Ovary (tissue), 9 donors: Measurements from ENCODE around the gene CELF1. TPM values are rescaled to one million over a fixed set of nuclear protein-coding genes. Genes with fewer than 3 reads are reported as not detected.

Experiments
- DNase-seq, 5 donors: peaks; one replicate each; pipeline ENCODE4 v3.0.0-alpha.2; 2019 to 2020
- H3K27ac ChIP-seq, 2 donors: fragments of 200-600 bp; one replicate each; pipeline versions ENCODE4 v1.5.1 to v1.8.0; 2019 to 2022
- H3K27me3 ChIP-seq: fragments of 200-600 bp; one replicate; pipeline ENCODE4 v1.8.0; 2022
- H3K36me3 ChIP-seq: fragments of 200-600 bp; sonication (generic); one replicate; pipeline ENCODE4 v1.5.1; 2019
- H3K4me1 ChIP-seq: one replicate; pipeline ENCODE4 v1.8.1; 2013; ENCODE audit warnings: mild to moderate bottlenecking, moderate library complexity; ENCODE audit not compliant: insufficient read depth
- H3K4me3 ChIP-seq: fragments of 200-600 bp; sonication (generic); one replicate; pipeline ENCODE4 v1.5.1; 2017
- H3K9me3 ChIP-seq, 2 donors: fragments of 200-600 bp in 1 of 2; sonication (generic) in 1 of 2; one replicate each; pipeline versions ENCODE4 v1.5.1 to v1.8.1; 2013 to 2019; ENCODE audit warnings: mild to moderate bottlenecking in 1 of 2, moderate library complexity in 1 of 2
- EP300 ChIP-seq: sonication (generic); formaldehyde crosslinking; IDR thresholded peaks from one replicate; pipeline ENCODE4 v1.6.1; 2017; ENCODE audit warnings: antibody characterized with exemption
- POLR2A ChIP-seq: fragments of 450-650 bp; IDR thresholded peaks from one replicate; pipeline ENCODE4 v1.6.1; 2017; ENCODE audit warnings: antibody characterized with exemption, mild to moderate bottlenecking, moderate library complexity
- WGBS, 3 donors: extraction: QIAGEN DNeasy Blood & Tissue Kit in 1 of 3; methylation state at CpG; one replicate each; pipeline versions ENCODE4 v1.1.5 to v1.1.7; 2013 to 2017; 5-methylcytosine and 5-hydroxymethylcytosine counted together
- intact Hi-C, 4 donors: fragments of 100-400 bp; cut with DNase I; formaldehyde crosslinking; loops; one replicate each; pipeline versions ENCODE4 v1.11.0 to v1.15.1; 2022 to 2023
- polyA plus RNA-seq, 2 donors: library from polyadenylated mRNA; stranded (reverse); fragments of 200-250 nt in 1 of 2; fragments of 350-450 nt in 1 of 2; fragmentation: Illumina TruSeq in 1 of 2; extraction: RNeasy Lipid Tissue Mini Kit (QIAGEN cat#74804) in 1 of 2; gene quantifications; one replicate each; pipeline ENCODE4 v1.2.3, GENCODE V29; 2013 to 2014
- total RNA-seq, 7 donors: library from RNA; depleted of rRNA in 2 of 7; stranded (reverse); fragments of >200 nt in 2 of 7; fragmentation: NEBNext Ultra II Directional in 3 of 7; extraction: Animal tissue kit (Norgen Biotek cat#: 25700) in 3 of 7; gene quantifications; one replicate each; pipeline versions ENCODE4 v1.1.0 to v1.2.4, GENCODE V29; 2016 to 2023
- TF ChIP-seq, protein P1 (sequence below), 3 donors: fragments of 450-650 bp in 2 of 3; fragments of 200-600 bp in 1 of 3; IDR thresholded peaks; one replicate each; pipeline versions ENCODE4 v1.5.1 to v1.8.0; 2016 to 2022; ENCODE audit warnings: antibody characterized with exemption in 3 of 3, mild to moderate bottlenecking in 1 of 3
- donor health status: DM: no; HTN: no; CAD: no; lungs with moderate emphysema.
- donor health status: DM: no; HTN: no; CAD: no.
- donor health status: Bipolar disorder and iron deficiency.
- donor health status: DM: yes; HTN: yes; CAD: no.
- donor health status: DM: no; HTN: no; CAD: no.
- donor health status: DM: yes; HTN: yes; CAD: no.

CELF1 gene
- total and polyA plus RNA-seq, 9 donors = 25.0 to 109 (median 71.5) TPM

DNA sequence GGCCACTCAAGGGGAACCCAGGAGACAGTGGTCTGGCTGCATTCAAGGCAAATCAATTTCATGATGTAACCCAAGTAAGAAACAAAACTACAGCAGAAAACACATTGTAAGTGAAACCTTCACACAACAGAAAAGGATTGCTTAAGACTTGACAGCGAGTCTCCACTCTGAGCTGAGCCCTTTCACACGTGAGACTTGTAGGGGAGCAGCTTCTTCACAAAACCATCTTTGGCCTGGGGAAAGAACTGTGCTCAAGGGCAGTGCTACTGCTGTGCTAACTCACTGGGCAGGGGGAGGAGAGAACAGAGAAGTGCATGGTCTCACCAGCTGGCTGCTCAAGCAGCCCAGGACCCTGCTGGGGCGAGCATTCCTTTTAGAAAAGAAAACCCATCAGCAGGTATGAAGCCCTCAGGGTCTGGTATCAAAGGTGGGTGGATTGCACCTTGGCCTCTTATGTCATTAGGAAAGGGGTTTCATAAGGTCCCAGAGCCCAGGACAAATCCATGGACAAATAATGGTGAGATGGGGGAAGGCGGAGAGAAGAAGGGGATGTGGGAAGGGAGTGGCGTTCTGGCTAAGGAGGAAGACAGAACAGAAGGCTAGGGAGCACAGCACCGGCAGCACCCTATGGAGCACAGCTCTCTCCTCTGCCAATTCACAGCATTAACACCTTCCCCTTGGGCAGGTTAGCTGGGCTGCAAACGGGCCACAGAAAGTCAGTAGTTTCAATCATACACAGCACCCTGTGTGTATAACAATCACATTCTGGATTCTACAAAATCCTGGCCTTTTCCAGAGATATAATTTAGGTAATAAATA is 83.4 kb downstream of the CELF1 start:
- WGBS, 3 donors = 79 to 82% (median 80%) methylated on average over 7 of the region's 7 CpGs
- DNase-seq = no peak
- Histone ChIP-seq H3K36me3 (no peaks in the 10 kb centered on the region), H3K9me3 (no peaks in the 10 kb centered on the region), H3K27me3 (no peaks in the 10 kb centered on the region), H3K27ac (peak overlapping the region in 1 of 2 donors; percentile 36), H3K4me3 (no peak overlapping the region), H3K4me1 (peaks cover 12% of the 10 kb centered on the region)
- no peak for TF ChIP-seq EP300
- TF ChIP-seq, protein P1, sequence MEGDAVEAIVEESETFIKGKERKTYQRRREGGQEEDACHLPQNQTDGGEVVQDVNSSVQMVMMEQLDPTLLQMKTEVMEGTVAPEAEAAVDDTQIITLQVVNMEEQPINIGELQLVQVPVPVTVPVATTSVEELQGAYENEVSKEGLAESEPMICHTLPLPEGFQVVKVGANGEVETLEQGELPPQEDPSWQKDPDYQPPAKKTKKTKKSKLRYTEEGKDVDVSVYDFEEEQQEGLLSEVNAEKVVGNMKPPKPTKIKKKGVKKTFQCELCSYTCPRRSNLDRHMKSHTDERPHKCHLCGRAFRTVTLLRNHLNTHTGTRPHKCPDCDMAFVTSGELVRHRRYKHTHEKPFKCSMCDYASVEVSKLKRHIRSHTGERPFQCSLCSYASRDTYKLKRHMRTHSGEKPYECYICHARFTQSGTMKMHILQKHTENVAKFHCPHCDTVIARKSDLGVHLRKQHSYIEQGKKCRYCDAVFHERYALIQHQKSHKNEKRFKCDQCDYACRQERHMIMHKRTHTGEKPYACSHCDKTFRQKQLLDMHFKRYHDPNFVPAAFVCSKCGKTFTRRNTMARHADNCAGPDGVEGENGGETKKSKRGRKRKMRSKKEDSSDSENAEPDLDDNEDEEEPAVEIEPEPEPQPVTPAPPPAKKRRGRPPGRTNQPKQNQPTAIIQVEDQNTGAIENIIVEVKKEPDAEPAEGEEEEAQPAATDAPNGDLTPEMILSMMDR (IDR thresholded peaks at IDR 0.05) = no peak
- TF ChIP-seq POLR2A = no peak
- intact Hi-C loops = loop anchor here in 1 of 4 donors (10.0 kb wide), 1 partner anchor 45 kb away; no protein-coding TSS in a partner anchor

DNA sequence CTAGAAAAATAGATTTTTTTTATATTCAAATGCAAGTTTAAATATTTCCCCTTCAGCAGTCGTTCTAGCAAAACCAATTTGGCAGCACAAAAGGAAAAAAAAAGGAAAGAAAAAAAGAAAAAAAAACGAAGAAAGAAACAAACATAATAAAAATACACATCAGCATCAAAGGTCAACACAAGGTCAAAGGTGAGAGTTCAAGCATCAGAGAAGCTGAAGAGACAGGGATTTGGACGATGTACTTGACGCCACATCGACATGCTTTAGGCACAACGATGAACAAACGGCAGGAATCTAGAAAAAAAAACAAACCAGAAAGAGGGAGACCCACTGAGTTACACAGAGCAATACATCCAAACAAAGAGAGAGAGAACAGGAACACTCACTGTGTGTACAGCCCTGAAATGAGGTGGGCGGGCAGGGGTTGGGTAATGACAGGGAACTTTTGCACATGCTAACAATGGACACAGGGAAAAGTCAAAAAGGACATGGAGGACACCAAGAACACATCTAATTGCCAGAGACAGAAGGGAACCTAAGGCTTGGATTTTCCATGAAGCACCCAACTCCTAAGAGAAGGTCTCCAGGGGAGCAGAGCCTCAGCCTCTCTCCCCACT is 84.2 kb downstream of the CELF1 start:
- intact Hi-C loops = loop anchor here in 1 of 4 donors (10.0 kb wide), 1 partner anchor 46 kb away; no protein-coding TSS in a partner anchor
- WGBS, 3 donors = 59 to 61% (median 59%) methylated on average over 8 of the region's 8 CpGs
- no peak for DNase-seq
- H3K4me1 ChIP-seq = peaks cover 12% of the 10 kb centered on the region
- H3K4me3 ChIP-seq = no peak overlapping the region
- peak overlapping the region in 1 of 2 donors; percentile 36 for H3K27ac ChIP-seq
- H3K27me3 ChIP-seq = no peaks in the 10 kb centered on the region
- TF ChIP-seq EP300 (no peak), POLR2A (no peak)
- TF ChIP-seq, protein P1 (IDR thresholded peaks at IDR 0.05) = no peak
- H3K9me3 ChIP-seq = no peaks in the 10 kb centered on the region
- H3K36me3 ChIP-seq = no peaks in the 10 kb centered on the region

DNA sequence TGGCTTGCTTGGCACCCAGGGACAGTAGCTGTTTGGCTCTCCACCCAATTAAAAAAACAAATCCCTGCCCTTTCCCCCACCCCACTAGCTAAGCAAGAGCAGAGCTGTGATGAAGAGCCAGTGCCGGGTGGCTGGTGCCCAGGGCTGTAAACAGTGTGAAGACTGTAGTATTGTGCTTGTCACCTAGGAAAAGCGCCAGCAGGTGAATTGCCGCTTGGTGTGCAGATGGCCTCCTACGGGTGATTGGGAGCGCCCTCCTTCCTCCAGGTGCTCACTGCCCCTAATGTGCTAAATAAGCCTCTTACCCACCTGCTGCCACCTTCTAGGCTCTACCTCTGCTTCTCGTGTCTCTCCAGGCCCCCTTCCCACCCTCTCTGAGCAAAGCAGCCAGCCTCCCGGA is 85.6 kb downstream of the CELF1 start:
- intact Hi-C loops = loop anchor here in 1 of 4 donors (10.0 kb wide), 1 partner anchor 47 kb away; no protein-coding TSS in a partner anchor
- H3K36me3 ChIP-seq = no peaks in the 10 kb centered on the region
- WGBS, 3 donors = 78 to 80% (median 80%) methylated on average over 7 of the region's 7 CpGs
- H3K27ac ChIP-seq = peak overlapping the region; percentile 30 to 48
- TF ChIP-seq EP300 = no peak
- TF ChIP-seq, protein P1 (IDR thresholded peaks at IDR 0.05) = no peak
- no peaks in the 10 kb centered on the region for H3K9me3 ChIP-seq
- peak in 1 of 5 donors; percentile 42 for DNase-seq
- no peaks in the 10 kb centered on the region for H3K27me3 ChIP-seq
- H3K4me1 ChIP-seq = peaks cover 12% of the 10 kb centered on the region
- H3K4me3 ChIP-seq = no peak overlapping the region

DNA sequence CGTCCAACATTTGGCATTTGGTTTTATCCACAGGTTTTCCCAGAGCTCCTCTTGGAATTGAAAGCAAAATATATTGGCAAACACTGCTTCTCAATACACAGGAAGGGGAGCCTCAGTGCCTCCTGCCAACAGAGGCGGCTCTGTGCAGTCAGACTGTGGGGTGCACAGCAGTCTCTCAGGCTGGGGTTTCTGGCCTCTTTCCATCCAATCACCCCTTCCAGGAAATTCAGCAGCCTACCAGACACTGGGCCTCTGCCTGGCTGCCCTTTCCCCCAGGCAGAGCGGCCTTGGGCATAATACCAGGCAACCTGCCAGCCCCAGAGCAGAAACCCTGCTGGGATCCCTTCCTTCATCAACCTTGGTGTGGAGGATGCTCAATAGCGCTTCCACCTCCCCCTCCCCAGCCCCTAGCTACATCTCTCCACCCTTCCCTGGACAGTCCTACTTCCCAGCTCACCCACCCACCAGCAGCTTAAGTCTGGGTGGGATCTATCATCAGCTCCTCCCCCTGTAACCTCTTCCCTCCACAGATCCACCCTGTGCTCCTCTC is 86.2 kb downstream of the CELF1 start:
- H3K4me3 ChIP-seq = no peak overlapping the region
- peak; percentile 56 to 86 (median 76) for DNase-seq
- peak overlapping the region; percentile 30 to 48 for H3K27ac ChIP-seq
- intact Hi-C loops = loop anchor here in 1 of 4 donors (10.0 kb wide), 1 partner anchor 48 kb away; no protein-coding TSS in a partner anchor
- H3K9me3 ChIP-seq = no peaks in the 10 kb centered on the region
- 6 to 8% (median 6%) methylated on average over 4 of the region's 4 CpGs for WGBS, 3 donors
- H3K4me1 ChIP-seq = peaks cover 12% of the 10 kb centered on the region
- H3K36me3 ChIP-seq = no peaks in the 10 kb centered on the region
- H3K27me3 ChIP-seq = no peaks in the 10 kb centered on the region
- TF ChIP-seq POLR2A (no peak), EP300 (no peak)
- TF ChIP-seq, protein P1 (IDR thresholded peaks at IDR 0.05) = no peak
